GM12872 (cell line): ENCODE measurements around the gene SH2B2.

Experiments used
- TF ChIP-seq, protein P1 (sequence below): IDR thresholded peaks from 3 replicates; pipeline ENCODE4 v1.5.1; 2011; ENCODE audit warnings: low read depth, mild to moderate bottlenecking, low read length, moderate library complexity; ENCODE audit not compliant: insufficient read depth

SH2B2 gene

DNA sequence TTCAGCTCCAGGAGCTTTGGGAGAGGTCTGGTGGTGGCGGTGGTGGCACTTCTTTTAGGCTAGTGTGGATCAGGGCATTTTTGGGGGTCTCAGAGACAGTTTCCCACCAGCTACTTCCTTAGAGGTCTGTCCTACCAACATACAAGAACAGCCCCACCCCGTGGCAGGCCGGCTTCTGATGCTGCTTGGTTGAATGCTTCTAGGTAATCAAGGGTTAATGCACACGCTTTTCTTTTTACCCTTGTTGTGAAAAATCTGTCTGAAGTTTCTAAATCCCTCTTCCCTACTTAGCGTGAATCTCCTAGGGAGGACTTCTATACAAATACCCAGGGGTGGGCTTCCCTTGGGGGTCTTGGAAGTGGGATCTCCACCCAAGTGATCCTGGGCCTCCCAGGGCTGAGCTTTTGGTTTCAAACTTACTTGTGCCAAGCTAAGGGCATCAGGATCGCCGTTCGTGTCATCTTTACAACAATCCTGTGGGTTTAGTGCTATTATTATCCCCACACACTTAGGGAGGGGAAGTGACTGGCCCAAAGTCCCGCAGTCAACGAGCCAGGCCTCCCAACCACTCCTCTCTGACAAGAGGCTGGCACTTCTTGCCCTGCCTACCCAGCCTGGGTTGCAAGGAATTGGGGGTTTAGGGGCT lies 1.7 kb downstream of the SH2B2 start:
- TF ChIP-seq, protein P1, sequence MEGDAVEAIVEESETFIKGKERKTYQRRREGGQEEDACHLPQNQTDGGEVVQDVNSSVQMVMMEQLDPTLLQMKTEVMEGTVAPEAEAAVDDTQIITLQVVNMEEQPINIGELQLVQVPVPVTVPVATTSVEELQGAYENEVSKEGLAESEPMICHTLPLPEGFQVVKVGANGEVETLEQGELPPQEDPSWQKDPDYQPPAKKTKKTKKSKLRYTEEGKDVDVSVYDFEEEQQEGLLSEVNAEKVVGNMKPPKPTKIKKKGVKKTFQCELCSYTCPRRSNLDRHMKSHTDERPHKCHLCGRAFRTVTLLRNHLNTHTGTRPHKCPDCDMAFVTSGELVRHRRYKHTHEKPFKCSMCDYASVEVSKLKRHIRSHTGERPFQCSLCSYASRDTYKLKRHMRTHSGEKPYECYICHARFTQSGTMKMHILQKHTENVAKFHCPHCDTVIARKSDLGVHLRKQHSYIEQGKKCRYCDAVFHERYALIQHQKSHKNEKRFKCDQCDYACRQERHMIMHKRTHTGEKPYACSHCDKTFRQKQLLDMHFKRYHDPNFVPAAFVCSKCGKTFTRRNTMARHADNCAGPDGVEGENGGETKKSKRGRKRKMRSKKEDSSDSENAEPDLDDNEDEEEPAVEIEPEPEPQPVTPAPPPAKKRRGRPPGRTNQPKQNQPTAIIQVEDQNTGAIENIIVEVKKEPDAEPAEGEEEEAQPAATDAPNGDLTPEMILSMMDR, result peak; percentile 49; the same call in 2 of the 3 replicates

DNA sequence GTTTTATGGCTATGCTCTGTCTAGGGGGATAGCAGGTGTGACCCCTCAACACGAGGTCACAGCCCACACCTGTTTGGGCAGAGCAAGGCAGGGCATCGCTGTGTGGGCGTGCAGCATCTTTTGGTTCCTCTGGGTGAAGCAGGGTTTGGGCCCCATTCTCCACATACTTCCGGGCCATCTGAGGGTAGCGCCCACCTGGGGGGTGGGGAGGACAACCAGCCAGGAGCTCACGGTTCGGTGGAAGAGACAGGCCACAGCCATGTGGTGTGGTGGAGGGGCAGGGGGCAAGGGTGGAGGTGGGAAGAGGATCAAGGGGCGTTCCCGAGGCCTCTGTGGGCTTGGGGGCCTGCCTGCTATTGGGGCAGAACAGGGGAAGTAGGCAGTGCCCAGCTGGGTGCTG lies 2.4 kb downstream of the SH2B2 start:
- TF ChIP-seq, protein P1, result no peak

DNA sequence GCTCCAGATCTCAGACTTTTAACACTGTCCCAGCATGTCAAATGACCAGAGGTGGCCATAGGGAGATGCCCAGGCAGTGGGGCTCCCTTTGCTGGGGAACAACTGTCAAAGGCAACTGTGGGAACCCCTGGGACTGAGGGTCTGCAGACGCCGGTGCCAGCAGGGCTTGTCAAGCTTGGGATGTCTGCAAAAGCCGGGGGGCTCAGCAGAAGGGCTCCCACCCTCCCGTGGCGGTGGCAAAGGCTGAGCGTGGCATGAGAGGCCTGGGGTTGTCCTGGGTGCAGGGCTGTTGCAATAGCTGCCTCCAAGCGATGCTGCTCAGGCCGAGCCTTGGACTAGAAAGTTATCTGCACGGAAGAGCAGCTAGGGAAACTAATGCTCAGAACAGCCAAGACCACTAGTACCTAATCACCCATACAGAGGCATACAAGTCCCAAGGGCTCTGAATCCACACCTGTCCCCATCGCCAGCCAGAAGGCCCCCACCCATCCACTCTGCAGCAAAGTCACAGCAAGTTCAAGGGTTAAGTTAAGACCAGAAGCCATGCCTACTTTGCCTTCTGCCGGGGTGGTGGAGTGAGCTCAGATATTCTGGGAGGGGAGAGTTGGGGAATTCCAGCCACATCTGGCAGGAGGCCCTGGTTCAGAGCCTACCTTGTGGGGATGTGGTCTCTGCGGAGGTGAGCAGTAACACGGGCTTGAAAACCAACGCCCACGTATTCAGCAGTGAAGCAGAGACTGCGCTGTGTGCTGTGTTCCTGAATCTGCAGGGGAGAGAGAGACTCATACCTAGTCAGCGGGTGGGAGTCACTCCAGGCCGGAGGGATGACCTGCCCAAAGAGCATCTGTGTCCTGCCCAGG lies 4.6 kb downstream of the SH2B2 start:
- TF ChIP-seq, protein P1, result no peak

DNA sequence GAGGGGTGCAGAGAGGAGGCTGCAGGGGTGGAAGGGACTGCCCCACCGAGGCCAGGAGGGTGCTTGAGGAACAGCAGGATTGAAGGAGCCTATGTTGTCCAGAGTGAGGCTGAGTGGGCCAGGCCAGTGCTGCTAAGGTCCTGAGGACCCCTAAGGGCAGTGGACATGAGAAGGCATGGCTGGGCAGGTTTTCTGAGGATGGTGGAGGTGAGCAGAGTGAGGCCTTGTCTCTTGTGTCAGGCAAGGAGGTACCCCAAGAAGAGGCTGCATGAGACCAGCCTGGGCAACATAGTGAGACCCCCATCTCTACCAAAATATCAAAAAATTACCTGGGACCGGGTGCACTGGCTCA lies 5.2 kb downstream of the SH2B2 start:
- TF ChIP-seq, protein P1, result no peak

DNA sequence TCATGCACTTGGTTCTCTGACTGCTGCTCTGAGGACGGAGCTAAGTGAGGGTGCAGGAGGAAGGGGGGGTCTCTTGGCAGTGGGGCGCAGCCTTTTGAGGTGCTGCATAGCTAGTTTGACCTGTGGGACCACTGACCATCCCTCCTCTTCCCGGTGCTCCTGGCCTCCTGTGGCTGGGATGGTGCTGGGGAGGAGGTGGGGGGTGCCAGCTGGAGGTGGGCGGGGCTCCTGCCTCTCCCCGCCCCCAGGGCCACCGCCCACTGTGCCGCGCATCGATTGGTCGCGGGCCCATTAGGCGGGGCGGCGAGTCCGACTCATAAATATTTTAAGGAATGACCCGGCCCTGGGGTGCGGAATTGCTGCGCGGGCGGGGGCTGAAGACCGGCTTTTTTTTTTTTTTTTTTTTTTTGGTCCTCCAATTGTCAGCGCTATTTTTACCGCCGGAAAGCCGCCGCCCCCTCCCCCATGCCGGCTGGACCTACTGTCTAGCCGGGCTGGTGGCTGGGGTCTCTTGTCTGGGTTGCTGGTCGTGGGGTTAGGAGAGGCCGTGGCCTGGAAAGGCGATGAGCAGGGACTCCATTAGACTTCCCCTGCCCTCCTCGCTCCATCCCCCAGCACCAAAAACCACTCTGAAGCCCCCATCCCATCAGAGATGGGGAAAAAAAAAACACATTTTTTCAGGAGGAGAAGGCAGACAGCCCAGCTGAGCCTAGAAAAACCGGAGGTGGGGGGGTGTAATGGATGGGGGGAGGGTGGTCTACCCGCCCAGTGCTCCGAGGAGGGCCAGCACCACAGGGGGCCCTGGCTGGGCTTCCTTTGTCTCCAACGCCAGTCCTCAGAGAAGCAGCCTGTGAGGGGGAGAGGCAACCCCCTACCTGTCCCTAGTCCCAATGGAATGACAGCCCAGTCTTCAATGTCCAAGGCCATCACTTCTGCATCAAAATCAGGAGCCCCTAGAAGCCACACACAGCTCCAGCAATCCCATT lies 6.4 kb downstream of the SH2B2 start:
- TF ChIP-seq, protein P1, result no peak

DNA sequence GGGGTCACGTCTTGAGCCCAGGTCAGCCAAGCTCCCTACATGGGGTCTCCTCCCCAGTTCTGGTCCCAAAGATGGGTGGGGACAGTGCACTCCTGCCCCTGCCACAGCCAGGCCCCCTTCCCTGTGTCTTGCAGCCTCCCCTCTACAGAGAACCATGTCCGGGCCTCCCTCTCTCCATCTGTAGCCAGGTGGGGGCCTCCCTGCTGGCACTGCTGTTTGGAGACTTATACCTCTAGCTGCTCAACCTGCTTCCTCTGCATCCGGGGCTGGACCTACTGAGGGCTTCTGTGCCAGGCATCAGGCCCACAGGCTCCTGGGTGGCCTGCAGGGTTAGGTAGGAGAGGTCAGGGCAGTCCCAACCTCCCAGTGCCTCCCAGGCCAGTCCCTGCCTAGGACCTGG lies 7.9 kb downstream of the SH2B2 start:
- TF ChIP-seq, protein P1, result no peak
